ENCODE data around the gene POLR1E. TPM values are rescaled to one million over a fixed set of nuclear protein-coding genes. Genes with fewer than 3 reads are reported as not detected.

Gene POLR1E
- total and polyA plus RNA-seq, 8 donors: 5.5 to 26.4 (median 18.6) TPM

DNA sequence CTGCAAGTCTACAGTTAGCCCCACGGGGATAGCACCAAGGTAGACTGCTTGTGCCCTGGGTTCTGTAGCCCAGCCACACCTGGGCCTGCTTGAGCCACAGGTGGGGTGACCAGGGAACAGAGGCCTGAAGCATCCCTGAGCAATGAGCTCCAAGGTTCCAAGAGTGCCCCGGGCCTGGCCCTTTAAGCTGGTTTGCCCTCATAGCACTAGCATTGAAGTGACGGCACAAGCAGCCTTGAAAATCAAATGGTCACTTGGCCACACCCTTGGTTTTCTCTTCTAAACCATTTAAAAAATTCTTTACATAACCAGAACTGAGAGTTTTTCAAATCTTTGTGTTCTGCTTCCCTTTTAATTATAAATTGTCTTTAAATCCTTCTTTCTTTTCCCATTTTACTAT is 65.7 kb downstream of the POLR1E start:
- Histone ChIP-seq H3K36me3 (no peaks in the 10 kb centered on the region), H3K27ac (no peak overlapping the region), H3K4me3 (no peak overlapping the region), H3K27me3 (no peaks in the 10 kb centered on the region), H3K9me3 (no peaks in the 10 kb centered on the region), H3K4me1 (no peaks in the 10 kb centered on the region)
- no peak for TF ChIP-seq EP300 (IDR thresholded peaks at IDR 0.05)
- no peak for TF ChIP-seq POLR2AphosphoS5 (IDR thresholded peaks at IDR 0.05)
- no peak for DNase-seq
- intact Hi-C loops (cut with DNase I; ENCODE audit: low total_unique reads): no loop called here
- WGBS, 5 donors: 78 to 92% (median 83%) methylated on average over 3 of the region's 3 CpGs

DNA sequence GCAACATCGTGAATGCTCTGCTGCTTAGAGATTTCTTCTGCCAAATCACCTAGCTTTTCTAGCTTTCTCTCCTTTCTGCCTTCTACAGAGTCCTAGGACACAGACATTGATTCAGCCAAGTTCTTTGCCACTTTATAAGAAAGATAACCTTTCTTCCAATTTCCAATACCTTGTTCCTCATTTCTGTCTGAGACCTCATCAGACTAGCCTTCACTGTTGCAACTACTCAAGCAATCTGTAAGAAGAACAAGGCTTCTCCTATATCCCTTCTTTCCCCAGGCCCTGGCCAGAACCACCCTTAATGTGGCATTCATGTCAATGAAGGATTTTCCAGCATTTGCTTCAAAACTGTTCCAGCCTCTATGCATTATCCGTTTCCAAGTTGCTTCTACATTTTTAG is 66.1 kb downstream of the POLR1E start:
- no peak for DNase-seq
- H3K36me3 ChIP-seq: no peaks in the 10 kb centered on the region
- 88 to 96% (median 93%) methylated on average over 2 of the region's 2 CpGs for WGBS, 5 donors
- no peaks in the 10 kb centered on the region for H3K27me3 ChIP-seq
- TF ChIP-seq EP300 (IDR thresholded peaks at IDR 0.05): no peak
- TF ChIP-seq, protein P1, sequence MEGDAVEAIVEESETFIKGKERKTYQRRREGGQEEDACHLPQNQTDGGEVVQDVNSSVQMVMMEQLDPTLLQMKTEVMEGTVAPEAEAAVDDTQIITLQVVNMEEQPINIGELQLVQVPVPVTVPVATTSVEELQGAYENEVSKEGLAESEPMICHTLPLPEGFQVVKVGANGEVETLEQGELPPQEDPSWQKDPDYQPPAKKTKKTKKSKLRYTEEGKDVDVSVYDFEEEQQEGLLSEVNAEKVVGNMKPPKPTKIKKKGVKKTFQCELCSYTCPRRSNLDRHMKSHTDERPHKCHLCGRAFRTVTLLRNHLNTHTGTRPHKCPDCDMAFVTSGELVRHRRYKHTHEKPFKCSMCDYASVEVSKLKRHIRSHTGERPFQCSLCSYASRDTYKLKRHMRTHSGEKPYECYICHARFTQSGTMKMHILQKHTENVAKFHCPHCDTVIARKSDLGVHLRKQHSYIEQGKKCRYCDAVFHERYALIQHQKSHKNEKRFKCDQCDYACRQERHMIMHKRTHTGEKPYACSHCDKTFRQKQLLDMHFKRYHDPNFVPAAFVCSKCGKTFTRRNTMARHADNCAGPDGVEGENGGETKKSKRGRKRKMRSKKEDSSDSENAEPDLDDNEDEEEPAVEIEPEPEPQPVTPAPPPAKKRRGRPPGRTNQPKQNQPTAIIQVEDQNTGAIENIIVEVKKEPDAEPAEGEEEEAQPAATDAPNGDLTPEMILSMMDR (IDR thresholded peaks at IDR 0.05): no peak
- no peak for TF ChIP-seq POLR2AphosphoS5 (IDR thresholded peaks at IDR 0.05)
- TF ChIP-seq POLR2A (IDR thresholded peaks at IDR 0.05): no peak
- H3K9me3 ChIP-seq: no peaks in the 10 kb centered on the region
- no peak overlapping the region for H3K4me3 ChIP-seq
- no peak overlapping the region for H3K27ac ChIP-seq
- H3K4me1 ChIP-seq: no peaks in the 10 kb centered on the region
- intact Hi-C loops (cut with DNase I; ENCODE audit: low total_unique reads): no loop called here

Other genes with a start within 250 kb of the POLR1E start
- 100 to 1,000 TPM in 1 of 5 donors, 10 to 100 TPM in 4; 48.7 to 107 (median 76.8) TPM for gene GRHPR, start 63.3 kb upstream of the POLR1E start, total RNA-seq
- gene GRHPR, start 63.3 kb upstream of the POLR1E start, polyA plus RNA-seq: 100 to 1,000 TPM in 1 of 3 donors, 10 to 100 TPM in 2; 76.3 to 111 (median 86.0) TPM
- 10 to 100 TPM in 3 of 5 donors, 1 to 10 TPM in 1, not detected in 1; 6.7 to 16.5 (median 13.8) TPM for gene ZBTB5, start 20.5 kb upstream of the POLR1E start, total RNA-seq
- gene ZBTB5, start 20.5 kb upstream of the POLR1E start, polyA plus RNA-seq: 1 to 10 TPM; 2.2 to 3.9 (median 2.6) TPM
- 1 to 10 TPM in 3 of 5 donors, under 1 TPM in 2; 0.43 to 6.2 (median 2.9) TPM for gene FBXO10, start 90.4 kb downstream of the POLR1E start, total RNA-seq
- gene FBXO10, start 90.4 kb downstream of the POLR1E start, polyA plus RNA-seq: 1 to 10 TPM in 2 of 3 donors, under 1 TPM in 1; 0.61 to 2.2 (median 1.9) TPM
- 100 to 1,000 TPM in 2 of 5 donors, 10 to 100 TPM in 3; 29.3 to 156 (median 55.8) TPM for gene TOMM5, start 106.6 kb downstream of the POLR1E start, total RNA-seq
- 100 to 1,000 TPM; 115 to 173 (median 169) TPM for gene TOMM5, start 106.6 kb downstream of the POLR1E start, polyA plus RNA-seq
- under 1 TPM in 3 of 5 donors, not detected in 2; under 0.01 to 0.18 (median 0.14) TPM for gene FRMPD1, start 165.0 kb downstream of the POLR1E start, total RNA-seq
- under 1 TPM in 1 of 3 donors, not detected in 2; 0.05 TPM for gene FRMPD1, start 165.0 kb downstream of the POLR1E start, polyA plus RNA-seq

All from stomach (tissue), 9 donors.